RWPE2 (cell line): Measurements from ENCODE around the gene TNFRSF14.

ENCODE experiments used
- ATAC-seq: fragments of 200-7000 bp; cut with Tn5 transposase; 3 replicates; pipeline ENCODE4 v1.9.1; 2021; ENCODE audit warnings: low read depth
- DNase-seq: peaks from one replicate; pipeline ENCODE4 v3.0.0-alpha.2; 2020; ENCODE audit warnings: low spot score
- H3K27ac ChIP-seq: fragments of 450-650 bp; 2 replicates; pipeline ENCODE4 v1.5.1; 2017; ENCODE audit warnings: mild to moderate bottlenecking; ENCODE audit not compliant: poor library complexity, severe bottlenecking
- H3K27me3 ChIP-seq: fragments of 250-450 bp; sonication (Bioruptor Pico); 2 replicates; pipeline ENCODE4 v1.5.1; 2021; ENCODE audit warnings: mild to moderate bottlenecking, moderate library complexity; ENCODE audit not compliant: insufficient read depth, poor library complexity, severe bottlenecking
- H3K36me3 ChIP-seq: fragments of 250-450 bp; sonication (Bioruptor Pico); 2 replicates; pipeline ENCODE4 v1.5.1; 2020; ENCODE audit warnings: low read depth, mild to moderate bottlenecking, moderate library complexity
- H3K4me1 ChIP-seq: fragments of 250-450 bp; sonication (Bioruptor Pico); 2 replicates; pipeline ENCODE4 v1.5.1; 2021; ENCODE audit warnings: mild to moderate bottlenecking, moderate library complexity; ENCODE audit not compliant: insufficient read depth, poor library complexity, severe bottlenecking
- H3K4me3 ChIP-seq: fragments of 250-450 bp; sonication (Bioruptor Pico); 2 replicates; pipeline ENCODE4 v1.5.1; 2021; ENCODE audit warnings: mild to moderate bottlenecking, moderate library complexity; ENCODE audit not compliant: severe bottlenecking
- H3K9me3 ChIP-seq: fragments of 250-450 bp; sonication (Bioruptor Pico); 2 replicates; pipeline ENCODE4 v1.5.1; 2021; ENCODE audit warnings: mild to moderate bottlenecking, moderate library complexity; ENCODE audit not compliant: severe bottlenecking
- CTCF ChIP-seq: fragments of 450-650 bp; IDR thresholded peaks from one replicate; pipeline ENCODE4 v1.5.1; 2017; ENCODE audit warnings: mild to moderate bottlenecking, moderate library complexity; ENCODE audit not compliant: poor library complexity, severe bottlenecking

Gene TNFRSF14

GRCh38 chr1:2606396-2606880, 50.3 kb downstream of the TNFRSF14 start:
- Histone ChIP-seq H3K9me3 (no peaks in the 10 kb centered on the region), H3K27ac (no peak overlapping the region), H3K4me1 (no peaks in the 10 kb centered on the region), H3K36me3 (no peaks in the 10 kb centered on the region), H3K27me3 (peaks cover 13% of the 10 kb centered on the region), H3K4me3 (no peak overlapping the region)
- DNase-seq = no peak
- no peak for ATAC-seq
- TF ChIP-seq CTCF = no peak

- H3K27ac ChIP-seq = no peak overlapping the region
- H3K27me3 ChIP-seq = peaks cover 11% of the 10 kb centered on the region
- DNase-seq (peak; percentile 64), ATAC-seq (no peak)
- no peaks in the 10 kb centered on the region for H3K36me3 ChIP-seq
- H3K9me3 ChIP-seq = no peaks in the 10 kb centered on the region
- no peak overlapping the region for H3K4me3 ChIP-seq
- no peaks in the 10 kb centered on the region for H3K4me1 ChIP-seq
- TF ChIP-seq CTCF = no peak
Observed at GRCh38 chr1:2606881-2607621, 50.9 kb downstream of the TNFRSF14 start.

GRCh38 chr1:2607641-2608091, 51.5 kb downstream of the TNFRSF14 start:
- Histone ChIP-seq H3K9me3 (no peaks in the 10 kb centered on the region), H3K4me1 (no peaks in the 10 kb centered on the region), H3K36me3 (no peaks in the 10 kb centered on the region), H3K4me3 (no peak overlapping the region), H3K27me3 (peaks cover 8% of the 10 kb centered on the region), H3K27ac (no peak overlapping the region)
- no peak for TF ChIP-seq CTCF
- DNase-seq (no peak), ATAC-seq (no peak)

- peak; percentile 58 for DNase-seq
- no peak overlapping the region for H3K27ac ChIP-seq
- H3K36me3 ChIP-seq = no peaks in the 10 kb centered on the region
- H3K4me3 ChIP-seq = no peak overlapping the region
- no peak for TF ChIP-seq CTCF
- H3K27me3 ChIP-seq = peaks cover 5% of the 10 kb centered on the region
- ATAC-seq = no peak
- no peaks in the 10 kb centered on the region for H3K4me1 ChIP-seq
- H3K9me3 ChIP-seq = no peaks in the 10 kb centered on the region
Observed at GRCh38 chr1:2609319-2610035, 53.3 kb downstream of the TNFRSF14 start.
